Left lobe of liver (tissue), 2 donors: Measurements from ENCODE around the gene MOV10. TPM values are rescaled to one million over a fixed set of nuclear protein-coding genes. Genes with fewer than 3 reads are reported as not detected.
A peak's percentile ranks its signal among the peaks of the same experiment; 100 is the strongest.
"Not testable (repeated sequence)": the region's sequence is repeated elsewhere in the genome, so short reads cannot be mapped to it uniquely, and the experiment has no call there.

Experiments used
- ATAC-seq: fragments of 200-7000 bp; cut with Tn5 transposase; one replicate; pipeline ENCODE4 v1.9.1; 2020; ENCODE audit warnings: mild to moderate bottlenecking, moderate library complexity
- DNase-seq: peaks from one replicate; pipeline ENCODE4 v3.0.0-alpha.2; 2020; ENCODE audit warnings: low spot score
- total RNA-seq: library from RNA; stranded (reverse); gene quantifications from one replicate; pipeline ENCODE4 v1.2.1, GENCODE V29; 2021
- donor health status: DM: no; HTN: no; CAD: no; lungs with moderate emphysema.
- donor health status: DM: no; HTN: yes; CAD: no.

Gene MOV10, protein sequence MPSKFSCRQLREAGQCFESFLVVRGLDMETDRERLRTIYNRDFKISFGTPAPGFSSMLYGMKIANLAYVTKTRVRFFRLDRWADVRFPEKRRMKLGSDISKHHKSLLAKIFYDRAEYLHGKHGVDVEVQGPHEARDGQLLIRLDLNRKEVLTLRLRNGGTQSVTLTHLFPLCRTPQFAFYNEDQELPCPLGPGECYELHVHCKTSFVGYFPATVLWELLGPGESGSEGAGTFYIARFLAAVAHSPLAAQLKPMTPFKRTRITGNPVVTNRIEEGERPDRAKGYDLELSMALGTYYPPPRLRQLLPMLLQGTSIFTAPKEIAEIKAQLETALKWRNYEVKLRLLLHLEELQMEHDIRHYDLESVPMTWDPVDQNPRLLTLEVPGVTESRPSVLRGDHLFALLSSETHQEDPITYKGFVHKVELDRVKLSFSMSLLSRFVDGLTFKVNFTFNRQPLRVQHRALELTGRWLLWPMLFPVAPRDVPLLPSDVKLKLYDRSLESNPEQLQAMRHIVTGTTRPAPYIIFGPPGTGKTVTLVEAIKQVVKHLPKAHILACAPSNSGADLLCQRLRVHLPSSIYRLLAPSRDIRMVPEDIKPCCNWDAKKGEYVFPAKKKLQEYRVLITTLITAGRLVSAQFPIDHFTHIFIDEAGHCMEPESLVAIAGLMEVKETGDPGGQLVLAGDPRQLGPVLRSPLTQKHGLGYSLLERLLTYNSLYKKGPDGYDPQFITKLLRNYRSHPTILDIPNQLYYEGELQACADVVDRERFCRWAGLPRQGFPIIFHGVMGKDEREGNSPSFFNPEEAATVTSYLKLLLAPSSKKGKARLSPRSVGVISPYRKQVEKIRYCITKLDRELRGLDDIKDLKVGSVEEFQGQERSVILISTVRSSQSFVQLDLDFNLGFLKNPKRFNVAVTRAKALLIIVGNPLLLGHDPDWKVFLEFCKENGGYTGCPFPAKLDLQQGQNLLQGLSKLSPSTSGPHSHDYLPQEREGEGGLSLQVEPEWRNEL
- total RNA-seq: 44.3 TPM

DNA sequence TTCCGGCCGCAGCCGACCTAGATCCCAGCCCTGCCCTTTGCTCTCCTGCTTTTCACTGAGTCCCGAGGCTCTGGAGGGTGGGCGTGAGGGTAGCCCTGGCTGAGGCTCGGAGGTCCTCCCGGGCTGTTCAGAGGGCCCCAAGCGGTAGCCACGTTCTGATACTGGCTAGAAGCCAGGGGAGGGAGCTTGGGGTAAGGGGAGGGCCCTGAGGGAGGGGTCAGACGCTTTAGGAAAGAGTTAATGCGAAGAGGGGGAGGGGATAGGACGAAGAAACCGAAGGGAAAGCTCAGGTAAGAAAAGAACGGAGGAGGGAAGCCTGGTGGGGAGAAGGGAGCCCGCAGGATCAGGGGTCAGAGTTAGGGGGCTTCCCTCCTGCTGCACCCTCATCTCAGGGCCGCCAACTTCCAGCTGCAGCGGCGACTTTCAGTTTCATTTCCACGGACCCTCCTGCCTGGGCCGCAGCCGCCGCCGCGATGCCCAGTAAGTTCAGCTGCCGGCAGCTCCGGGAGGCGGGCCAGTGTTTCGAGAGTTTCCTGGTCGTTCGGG lies at the start of gene MOV10:
MOV10 (plus strand) TSS at position 220 of the 546 bp plus-strand sequence; CDS start at position 474, 254 bp downstream.
- ATAC-seq (peak; percentile 75), DNase-seq (peak; percentile 76)

DNA sequence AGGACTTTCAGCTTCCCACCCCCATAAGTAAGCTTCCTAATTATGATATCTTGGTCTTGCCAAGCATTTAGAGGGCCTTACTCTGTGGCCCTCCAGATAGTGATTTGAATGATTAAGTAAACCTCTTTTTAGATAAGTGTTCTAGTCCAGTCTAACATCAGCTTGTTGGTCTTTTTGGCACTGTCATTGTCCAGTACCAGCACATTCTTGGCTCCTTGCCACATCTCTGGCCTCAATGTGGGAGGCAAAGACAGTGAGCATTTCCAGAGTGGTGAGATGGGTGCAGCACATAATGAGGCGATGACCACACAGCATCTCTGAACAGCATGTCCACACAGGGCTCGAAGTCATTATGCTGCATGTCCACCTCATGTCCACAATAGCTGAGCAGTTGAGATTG lies 48.8 kb upstream of the MOV10 start:
- DNase-seq: no peak
- peak; percentile 17 for ATAC-seq

DNA sequence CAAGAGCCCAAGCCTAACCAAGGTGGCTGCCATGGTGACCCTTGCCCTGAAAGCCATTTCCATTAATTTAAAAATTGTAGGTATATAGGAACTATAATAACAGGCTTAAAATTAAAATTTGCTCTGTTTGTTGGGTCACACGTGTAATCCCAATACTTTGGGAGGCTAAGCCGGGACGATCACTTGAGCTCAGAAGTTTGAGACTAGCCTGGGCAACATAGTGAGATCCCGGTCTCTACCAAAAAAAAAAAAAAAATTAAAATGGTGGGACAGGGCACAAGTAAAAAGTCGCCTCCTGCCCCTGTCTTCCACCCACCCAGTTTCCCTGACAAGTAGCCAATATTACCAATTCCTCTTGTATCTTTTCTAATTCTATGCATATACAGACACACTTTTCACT lies 48.3 kb upstream of the MOV10 start:
- ATAC-seq (no peak), DNase-seq (no peak)

DNA sequence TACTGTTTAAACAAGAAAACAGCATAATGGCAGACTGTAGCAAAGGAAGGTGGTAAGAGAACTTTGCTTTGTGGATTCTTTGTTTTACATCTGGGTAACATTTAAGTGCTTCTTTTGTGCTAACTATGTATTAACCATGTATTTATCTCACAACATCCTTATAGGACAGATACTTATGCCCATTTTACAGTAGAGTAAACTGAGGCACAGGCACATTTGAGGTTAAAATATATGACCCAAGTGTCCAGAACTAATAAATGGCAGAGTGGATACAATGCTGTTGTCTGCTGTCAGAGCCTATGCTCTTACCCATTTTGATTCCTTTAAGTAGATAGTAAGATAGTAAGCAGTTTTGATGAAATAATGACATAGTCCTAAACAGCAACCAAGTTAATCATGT lies 47.6 kb upstream of the MOV10 start:
- ATAC-seq (no peak), DNase-seq (no peak)

DNA sequence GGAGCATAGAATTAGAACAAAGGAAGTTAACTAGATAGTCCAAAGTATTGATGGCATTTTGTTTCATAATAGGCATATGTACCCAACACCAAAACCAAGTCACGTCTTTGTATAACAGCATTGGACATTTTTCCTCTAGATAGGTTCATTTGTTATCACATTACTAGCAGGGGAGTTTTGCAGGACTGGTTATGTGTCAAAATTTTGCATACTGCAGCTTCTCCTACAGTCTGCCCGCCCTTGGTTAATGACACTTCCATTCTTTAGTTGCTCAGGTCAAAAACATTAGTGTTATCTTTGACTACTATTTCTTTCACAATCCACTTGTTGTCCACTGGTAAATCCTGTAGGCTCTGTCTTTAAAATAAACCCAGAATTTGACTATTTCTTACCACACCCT lies 45.9 kb upstream of the MOV10 start:
- no peak for DNase-seq
- no peak for ATAC-seq

DNA sequence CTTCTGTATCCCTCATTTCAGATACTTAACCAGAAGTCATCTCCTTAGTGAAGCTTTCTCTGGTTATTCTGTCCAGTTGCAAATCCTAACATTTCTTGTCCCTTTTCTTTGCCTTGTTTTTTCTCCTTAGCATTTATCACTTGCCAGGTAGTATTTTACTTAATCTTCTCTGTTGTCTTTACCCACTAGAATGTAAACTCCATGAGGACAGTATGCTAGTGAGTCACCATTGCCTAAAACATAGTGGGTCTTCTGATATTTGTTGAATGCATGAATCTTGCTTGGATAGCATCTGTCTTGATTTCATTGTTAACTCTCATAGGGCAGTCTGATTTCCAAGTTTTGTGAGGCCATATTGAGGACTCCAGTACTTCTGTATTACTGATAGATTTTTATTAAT lies 45.2 kb upstream of the MOV10 start:
- ATAC-seq (no peak), DNase-seq (no peak)

DNA sequence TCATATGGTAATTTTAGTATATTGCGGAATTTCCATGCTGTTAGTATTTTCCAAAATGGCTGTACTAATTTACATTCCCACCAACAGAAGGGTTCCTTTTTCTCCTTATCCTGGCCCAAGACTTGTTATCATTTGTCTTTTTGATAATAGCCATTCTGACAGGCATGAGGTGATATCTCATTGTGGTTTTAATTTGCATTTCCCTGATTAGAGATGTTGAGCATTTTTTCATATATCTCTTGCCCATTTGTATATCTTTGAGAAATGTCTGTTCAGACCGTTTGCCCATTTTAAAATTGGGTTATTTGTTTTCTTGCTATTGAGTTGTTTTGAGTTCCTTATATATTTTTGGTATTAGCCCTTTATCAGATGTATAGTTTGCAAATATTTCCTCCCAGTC lies 40.8 kb upstream of the MOV10 start:
- DNase-seq: no peak
- no peak for ATAC-seq

DNA sequence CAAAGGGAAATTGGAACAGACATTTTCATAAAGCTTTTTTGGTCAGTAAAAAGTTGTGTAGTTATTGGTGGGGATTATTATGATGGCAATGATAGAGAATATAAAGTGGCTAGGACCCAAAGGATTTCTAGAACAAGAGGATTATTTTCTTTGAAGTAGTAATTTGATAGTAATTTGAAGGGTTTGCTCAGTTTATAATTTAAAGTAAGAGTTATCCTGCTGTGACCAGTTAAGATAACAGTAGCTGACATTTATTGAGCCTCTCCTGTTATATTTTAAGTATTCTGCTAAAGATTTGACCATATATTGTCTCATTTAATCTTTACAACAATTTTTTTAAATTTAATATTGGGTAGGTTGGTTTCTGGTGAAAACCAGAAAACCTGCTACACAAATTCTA lies 40.1 kb upstream of the MOV10 start:
- ATAC-seq: no peak
- DNase-seq: no peak

DNA sequence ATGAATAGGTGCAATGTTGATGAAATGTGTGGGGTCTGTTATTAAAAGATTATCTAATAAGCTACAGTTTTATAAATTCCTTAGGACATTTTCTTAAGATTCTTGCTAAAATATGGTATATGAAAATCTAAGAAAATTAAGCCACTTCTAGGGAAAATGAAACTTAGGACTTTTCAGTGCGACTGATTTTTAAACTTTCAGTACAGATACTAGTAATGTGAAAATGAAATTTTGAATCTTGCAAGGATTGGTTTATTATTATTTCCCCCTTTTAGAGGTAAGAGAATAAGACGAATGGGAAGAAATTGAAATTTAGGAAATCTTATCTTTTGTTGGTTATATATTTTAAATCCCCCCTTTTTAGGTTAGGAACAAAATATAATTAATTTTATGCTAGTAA lies 38.4 kb upstream of the MOV10 start:
- DNase-seq (no peak), ATAC-seq (no peak)

DNA sequence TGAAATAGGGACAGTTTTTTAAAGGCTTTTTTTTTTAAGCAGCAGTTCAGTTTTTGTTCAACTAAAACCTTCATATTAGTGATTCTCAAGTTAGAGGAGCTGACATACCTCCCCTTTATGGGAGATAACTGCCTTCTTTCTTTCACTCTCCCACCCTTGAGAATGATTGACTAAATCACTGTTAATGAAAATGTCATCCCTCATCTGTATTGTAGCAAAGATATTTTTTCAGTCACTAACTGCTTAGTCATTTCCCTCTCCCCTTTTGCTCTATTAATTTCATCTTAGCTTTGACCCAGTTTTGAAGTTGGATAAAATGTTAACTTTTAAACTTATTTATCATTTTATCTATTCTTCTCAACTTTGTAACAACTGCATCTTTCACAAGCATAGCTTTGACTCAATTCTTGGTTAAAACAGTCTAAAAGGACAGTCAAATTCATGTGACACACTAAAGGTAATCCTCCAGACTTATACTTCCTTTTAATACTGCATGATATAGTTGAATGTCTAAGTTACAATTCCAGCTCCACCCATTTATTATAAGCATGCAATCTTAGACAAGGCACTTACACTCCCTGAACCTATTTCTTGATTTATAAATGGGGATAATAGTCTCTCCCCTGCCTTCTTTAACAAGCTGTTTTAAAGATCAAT lies 37.7 kb upstream of the MOV10 start:
- DNase-seq: no peak
- ATAC-seq: no peak

DNA sequence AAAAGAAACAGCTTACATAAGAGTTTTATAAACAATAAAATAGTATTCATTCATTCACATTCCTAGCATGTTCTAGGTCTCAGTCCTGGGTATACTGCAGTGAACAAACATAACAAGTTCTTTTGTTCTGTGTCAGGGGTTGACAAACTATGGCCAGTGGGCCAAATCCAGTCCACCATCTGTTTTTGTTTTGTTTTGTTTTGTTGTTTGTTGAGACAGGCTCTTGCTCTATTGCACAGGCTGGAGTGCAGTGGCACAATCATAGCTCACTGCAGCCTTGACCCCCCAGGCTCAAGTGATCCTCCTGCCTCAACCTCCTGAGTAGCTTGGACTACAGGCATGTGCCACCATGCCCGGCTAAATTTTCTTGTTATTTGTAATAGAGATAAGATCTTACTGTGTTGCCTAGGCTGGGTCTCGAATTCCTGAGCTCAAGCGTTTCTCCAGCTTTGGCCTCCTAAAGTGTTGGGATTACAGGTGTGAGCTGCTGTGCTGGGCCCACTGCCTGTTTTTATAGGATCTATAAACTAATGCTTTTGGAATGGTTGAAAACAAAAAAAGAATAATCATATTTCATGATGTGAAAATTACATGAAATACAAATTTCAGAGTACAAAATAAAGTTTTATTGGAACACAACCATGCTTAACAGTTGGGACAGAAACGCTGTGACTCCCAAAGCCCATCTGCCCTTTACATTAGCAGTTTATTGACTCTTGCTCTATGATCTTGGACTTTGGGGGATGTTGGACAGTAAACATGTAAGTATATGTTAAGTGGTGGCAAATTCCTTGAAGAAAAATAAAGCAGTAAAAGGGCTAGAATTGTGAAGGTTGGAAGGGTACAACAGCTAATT lies 37.0 kb upstream of the MOV10 start:
- DNase-seq (no peak), ATAC-seq (no peak)

DNA sequence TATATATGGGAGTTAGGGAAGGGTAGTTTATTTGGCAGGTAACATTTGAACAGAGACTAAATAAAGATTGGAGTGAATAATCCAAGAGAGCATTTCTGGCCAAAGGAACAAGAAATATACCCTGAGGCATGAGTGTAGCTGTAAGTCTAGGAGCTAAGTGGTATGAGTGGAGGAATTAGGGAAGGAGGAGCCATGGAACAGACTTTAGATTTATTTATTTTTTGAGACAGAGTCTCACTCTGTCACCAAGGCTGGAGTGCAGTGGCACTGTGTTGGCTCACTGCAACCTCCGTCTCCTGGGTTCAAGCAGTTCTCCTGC lies 36.4 kb upstream of the MOV10 start:
- no peak for DNase-seq
- ATAC-seq: no peak

DNA sequence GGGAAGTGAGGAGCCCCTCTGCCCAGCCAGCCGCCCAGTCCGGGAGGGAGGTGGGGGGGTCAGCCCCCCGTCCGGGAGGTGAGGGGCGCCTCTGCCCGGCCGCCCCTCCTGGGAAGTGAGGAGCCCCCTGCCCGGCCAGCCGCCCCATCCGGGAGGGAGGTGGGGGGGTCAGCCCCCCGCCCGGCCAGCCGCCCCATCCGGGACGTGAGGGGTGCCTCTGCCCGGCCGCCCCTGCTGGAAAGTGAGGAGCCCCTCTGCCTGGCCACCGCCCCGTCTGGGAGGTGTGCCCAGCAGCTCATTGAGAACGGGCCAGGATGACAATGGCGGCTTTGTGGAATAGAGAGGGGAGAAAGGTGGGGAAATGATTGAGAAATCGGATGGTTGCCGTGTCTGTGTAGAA lies 34.0 kb upstream of the MOV10 start:
- not testable (repeated sequence) for ATAC-seq, DNase-seq

DNA sequence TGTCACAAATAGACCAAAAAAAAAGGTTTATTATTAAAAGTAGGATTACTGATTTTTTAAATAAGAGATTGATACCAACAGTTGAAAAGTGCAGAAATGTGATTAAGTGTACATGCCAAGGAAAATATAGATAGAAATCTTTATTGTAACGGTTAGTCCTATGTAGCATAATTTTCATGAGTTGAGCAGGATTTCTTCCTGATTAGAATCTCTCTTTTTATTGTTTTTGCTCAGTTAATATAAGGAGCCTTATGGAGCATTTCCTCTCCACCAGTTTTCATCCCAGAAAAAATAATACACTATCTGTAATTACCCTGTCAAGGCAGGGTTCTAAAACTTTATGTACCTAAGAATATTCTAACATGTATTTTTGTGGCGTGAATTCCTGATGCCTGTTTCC lies 31.4 kb upstream of the MOV10 start:
- ATAC-seq: no peak
- DNase-seq: no peak

DNA sequence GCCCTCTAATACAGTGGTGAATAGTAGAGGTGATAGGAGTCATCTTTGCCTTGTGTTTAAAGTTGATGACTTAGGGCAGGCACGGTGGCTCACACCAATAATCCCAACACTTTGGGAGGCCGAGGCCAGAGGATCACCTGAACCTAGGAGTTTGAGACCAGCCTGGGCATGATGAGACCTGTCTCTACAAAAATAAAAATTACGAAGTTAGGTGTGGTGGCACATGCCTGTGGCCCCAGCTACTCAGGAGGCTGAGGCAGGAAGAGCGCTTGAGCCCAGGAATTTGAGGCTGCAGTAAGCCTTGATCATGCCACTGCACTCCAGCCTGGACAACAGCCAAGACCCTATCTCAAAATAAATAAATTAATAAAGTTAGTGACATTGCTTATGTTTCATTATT lies 28.2 kb upstream of the MOV10 start:
- ATAC-seq (no peak), DNase-seq (no peak)

DNA sequence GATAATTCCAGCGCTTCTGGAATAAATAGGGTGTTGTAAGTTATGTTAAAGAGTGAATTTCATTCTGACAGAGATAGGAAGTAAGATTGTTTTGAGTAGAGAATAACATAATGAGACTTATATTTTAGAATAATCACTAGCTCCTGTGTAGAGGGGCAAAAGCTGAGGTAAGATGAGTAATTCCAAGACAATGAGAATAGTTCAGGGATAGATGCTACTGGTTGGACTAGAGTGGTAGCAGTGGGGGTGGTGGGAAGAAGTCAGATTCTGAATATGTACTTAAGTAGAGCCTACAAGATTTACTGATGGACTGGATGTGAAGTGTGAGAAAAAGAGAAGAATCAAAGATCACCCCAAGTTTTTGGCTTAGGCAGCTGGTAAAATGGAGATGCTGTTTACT lies 23.3 kb upstream of the MOV10 start:
- ATAC-seq: no peak
- DNase-seq: no peak

DNA sequence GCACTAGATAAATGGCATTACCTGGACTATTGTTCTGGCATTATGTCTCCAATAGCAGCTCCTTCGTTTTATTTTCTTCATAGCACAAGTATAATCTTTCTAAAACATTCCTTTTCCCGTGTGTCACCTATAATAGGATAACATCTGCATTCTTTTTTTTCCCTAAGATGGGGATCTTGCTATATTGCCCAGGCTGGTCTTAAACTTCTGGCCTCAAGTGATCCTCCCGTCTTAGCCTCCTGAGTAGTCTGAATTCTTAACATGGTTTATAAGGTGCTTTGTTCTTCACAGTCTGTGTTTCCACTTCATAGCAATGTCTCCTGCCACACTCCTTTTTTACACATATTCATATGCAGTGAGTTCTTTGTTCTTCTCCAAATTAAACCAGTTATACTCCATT lies 8.6 kb upstream of the MOV10 start:
- ATAC-seq: no peak

DNA sequence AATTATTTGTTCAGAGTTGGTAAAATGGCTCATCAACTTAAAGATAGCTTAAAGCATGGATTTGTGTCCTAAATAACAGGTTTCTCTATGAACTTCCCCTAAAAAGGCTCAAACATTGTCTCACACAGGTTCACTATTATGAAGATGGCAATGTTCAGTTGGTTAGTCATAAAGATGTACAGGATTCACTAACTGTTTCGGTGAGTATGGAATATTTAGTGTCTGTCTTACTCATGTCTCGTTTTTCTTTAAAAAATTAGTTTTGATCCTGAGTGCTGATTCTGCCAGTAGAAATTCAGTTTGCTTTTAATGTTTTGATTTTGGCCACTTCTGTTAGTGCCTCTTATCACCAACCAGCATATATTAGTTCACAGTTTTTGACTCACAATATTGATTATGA lies 7.5 kb upstream of the MOV10 start:
- ATAC-seq: no peak
- DNase-seq: no peak

More for the DNA sequence above, 8.6 kb upstream of the MOV10 start:
- DNase-seq: no peak

DNA sequence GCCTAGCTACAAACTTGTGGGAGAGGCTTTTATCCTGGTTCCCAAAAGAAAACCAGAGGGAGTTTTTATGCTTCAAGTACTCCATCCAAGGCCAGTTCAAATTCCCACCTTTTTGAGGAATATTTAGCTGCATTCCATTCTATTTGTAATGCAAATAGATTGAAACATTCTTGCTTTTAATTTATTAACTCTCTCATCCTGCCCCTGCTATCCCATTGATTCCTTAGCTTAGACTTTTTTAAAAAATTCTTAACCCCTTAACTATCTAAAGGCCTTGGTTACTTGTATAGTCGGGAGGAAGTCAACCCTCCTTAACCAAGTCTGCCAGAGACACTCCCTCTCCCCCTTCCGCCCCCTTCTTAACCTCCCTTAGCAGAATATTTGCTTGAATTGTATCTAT lies 2.5 kb upstream of the MOV10 start:
- DNase-seq: no peak
- no peak for ATAC-seq

DNA sequence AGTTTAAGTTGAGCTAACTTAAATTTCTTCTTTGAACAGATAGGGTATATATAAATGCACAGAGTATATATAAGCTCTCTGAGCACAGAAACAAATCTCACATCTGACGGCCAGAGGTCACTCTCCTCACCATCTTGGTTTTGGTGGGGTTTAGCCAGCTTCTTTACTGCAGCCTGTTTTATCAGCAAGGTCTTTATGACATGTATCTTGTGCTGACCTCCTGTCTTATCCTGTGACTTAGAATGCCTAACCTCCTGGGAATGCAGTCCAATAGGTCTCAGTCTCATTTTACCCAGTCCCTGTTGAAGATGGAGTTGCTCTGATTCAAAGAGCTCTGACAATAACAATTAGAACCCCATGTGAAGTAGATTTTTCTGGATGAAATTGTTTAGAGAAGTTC lies 1.6 kb upstream of the MOV10 start:
- no peak for ATAC-seq

More for the DNA sequence above, 1.6 kb upstream of the MOV10 start:
- DNase-seq: no peak
